ENCODE results near the gene PIAS4.

PIAS4 gene

GRCh38 chr19:4077800-4078684 lies 70.5 kb downstream of the PIAS4 start:
- DNase-seq (ENCODE audit: low spot score) = peak; percentile 42

DNA sequence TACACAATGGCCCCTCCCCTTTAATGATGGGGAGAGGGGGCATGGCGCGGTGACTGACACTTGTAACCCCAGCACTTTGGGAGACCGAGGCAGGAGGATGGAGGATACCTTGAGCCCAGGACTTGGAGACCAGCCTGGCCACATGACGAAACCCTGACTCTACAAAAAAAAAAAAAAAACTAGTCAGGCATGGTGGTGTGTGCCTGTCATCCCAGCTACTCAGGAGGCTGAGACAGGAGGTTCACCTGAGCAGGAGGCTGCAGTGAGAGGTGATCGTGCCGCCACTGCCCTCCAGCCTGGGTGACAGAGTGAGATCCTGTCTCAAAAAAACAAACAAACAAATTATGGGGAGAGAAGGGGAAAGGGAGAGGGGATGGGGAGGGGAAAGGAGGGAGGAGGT lies 72.9 kb downstream of the PIAS4 start:
- DNase-seq (ENCODE audit: low spot score) = no peak

- peak; percentile 46 for DNase-seq (ENCODE audit: low spot score)
Measured at GRCh38 chr19:4081441-4082129, 74.0 kb downstream of the PIAS4 start.

- DNase-seq (ENCODE audit: low spot score) = no peak
Measured at GRCh38 chr19:4082172-4082571, 74.6 kb downstream of the PIAS4 start.

DNA sequence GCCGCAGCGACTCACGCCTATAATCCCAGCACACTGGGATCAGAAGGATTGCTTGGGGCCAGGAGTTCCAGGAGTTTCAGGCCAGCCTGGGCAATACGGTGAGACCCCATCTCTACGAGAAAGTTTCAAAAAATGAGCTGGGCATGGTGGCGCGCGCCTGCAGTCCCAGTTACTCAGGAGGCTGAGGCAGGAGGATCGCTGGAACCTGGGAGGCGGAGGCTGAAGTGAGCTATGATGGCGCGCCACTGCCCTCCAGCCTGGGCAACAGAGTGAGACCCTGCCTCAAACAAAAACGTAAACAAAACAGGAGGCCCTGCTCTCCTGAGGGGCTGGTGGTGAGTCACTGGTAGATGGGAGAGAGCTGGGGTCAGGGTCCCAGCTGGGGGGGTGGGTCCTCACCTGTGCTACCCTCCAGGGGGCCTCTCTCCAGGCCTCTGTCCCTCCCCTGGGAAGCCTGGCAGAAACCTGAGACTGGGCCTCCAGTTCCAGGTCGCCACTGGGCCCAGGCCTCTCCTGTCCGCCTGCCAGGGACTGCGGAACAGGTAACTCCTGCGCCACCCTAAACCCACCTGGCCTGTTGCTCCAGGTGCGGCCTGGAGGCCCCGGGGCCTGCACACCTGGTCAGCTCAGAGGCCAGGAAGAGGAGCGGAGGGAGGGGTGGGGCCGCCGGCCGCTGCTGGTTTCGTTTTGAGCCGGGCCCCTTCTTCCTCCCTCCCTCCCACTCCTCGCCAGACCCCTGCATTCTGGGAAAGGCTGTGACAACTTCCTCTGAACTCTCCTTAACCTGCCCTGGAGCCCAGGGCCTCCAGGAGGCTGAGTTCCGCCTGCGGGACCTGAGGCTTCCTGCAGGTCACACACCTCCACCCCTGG lies 76.4 kb downstream of the PIAS4 start:
- DNase-seq (ENCODE audit: low spot score) = no peak

DNA sequence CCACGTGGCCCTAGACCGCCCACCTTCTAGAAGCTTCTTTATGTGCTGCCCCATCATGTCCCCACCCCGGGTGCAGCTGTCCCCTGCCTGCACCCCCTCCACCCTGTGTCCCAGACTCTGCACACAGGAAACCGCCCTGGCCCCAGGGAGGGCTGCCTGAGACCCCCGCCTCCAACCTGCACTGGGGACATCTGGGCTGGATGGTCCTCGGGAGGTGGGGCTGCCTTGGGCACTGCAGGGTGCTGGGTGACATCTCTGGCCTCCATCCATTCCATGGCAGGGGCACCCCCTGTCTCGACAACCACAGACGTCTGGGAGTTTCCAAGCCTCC lies 77.0 kb downstream of the PIAS4 start:
- no peak for DNase-seq (ENCODE audit: low spot score)

- no peak for DNase-seq (ENCODE audit: low spot score)
Measured at GRCh38 chr19:4086411-4086867, 78.9 kb downstream of the PIAS4 start.

- DNase-seq (ENCODE audit: low spot score) = no peak
Measured at GRCh38 chr19:4087787-4088679, 80.5 kb downstream of the PIAS4 start.

DNA sequence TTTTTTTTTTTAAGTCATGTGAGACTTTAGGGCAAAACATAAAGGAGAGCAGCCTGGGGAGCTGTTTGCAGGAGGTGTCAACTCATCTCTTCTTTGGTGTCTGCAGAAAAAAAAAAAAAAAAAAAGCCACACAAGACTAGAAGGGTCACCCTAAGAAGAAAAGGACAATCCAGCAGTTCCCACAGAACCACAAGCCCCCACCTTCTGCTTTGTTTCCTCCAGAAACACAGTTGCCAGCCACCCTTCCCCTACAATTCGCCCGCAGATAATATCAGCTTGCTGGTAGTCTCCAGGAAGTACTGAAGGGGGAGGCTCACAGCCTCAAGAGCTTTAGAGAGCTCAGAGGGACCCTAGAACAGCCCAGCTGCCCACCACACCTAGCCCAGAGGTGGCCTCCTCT lies 81.4 kb downstream of the PIAS4 start:
- peak; percentile 28 for DNase-seq (ENCODE audit: low spot score)
